Neural cell (in vitro differentiated cells): ENCODE data around the gene SP140L. TPM values are rescaled to one million over a fixed set of nuclear protein-coding genes. Genes with fewer than 3 reads are reported as not detected.

Experiments
- H2AFZ ChIP-seq: fragments of 200-600, 300-800 bp; sonication (generic), shearing (Covaris generic); 2 replicates; pipeline ENCODE4 v1.6.0; 2014; ENCODE audit warnings: low read depth, mild to moderate bottlenecking, antibody characterized with exemption, low read length, moderate library complexity
- H3F3A ChIP-seq: fragments of 200-600 bp; shearing (Covaris generic); 2 replicates; pipeline ENCODE4 v1.6.1; 2016; ENCODE audit warnings: mild to moderate bottlenecking, moderate library complexity, mixed read lengths, antibody characterized with exemption, low read length; ENCODE audit not compliant: insufficient read depth, poor library complexity, severe bottlenecking
- H3K27ac ChIP-seq: fragments of 200-600, 300-800 bp; sonication (generic), shearing (Covaris generic); 2 replicates; pipeline ENCODE4 v1.5.1; 2014; ENCODE audit warnings: mild to moderate bottlenecking, low read length, moderate library complexity
- H3K27me3 ChIP-seq: fragments of 300-800, 200-600 bp; sonication (generic), shearing (Covaris generic); 2 replicates; pipeline ENCODE4 v1.6.0; 2014; ENCODE audit warnings: mild to moderate bottlenecking, low read depth, low read length, moderate library complexity; ENCODE audit not compliant: insufficient read depth
- H3K36me3 ChIP-seq: fragments of 300-800, 200-600 bp; sonication (generic), shearing (Covaris generic); 2 replicates; pipeline ENCODE4 v1.5.1; 2014; ENCODE audit warnings: mild to moderate bottlenecking, antibody characterized with exemption, low read length, moderate library complexity; ENCODE audit not compliant: insufficient read depth
- H3K4me2 ChIP-seq: fragments of 300-800, 200-600 bp; sonication (generic), shearing (Covaris generic); 2 replicates; pipeline ENCODE4 v1.6.0; 2014; ENCODE audit warnings: mild to moderate bottlenecking, low read length
- H3K4me3 ChIP-seq: fragments of 300-800, 200-600 bp; sonication (generic), shearing (Covaris generic); 2 replicates; pipeline ENCODE4 v1.5.1; 2014; ENCODE audit warnings: mild to moderate bottlenecking, low read length, moderate library complexity
- H3K79me2 ChIP-seq: fragments of 200-600 bp; shearing (Covaris generic); replicated peaks from 2 replicates; pipeline ENCODE4 v1.6.0; 2014; ENCODE audit warnings: mild to moderate bottlenecking, low read length, moderate library complexity; ENCODE audit not compliant: insufficient read depth
- H3K9ac ChIP-seq: fragments of 300-800, 200-600 bp; sonication (generic), shearing (Covaris generic); 2 replicates; pipeline ENCODE4 v1.6.1; 2016; ENCODE audit warnings: mild to moderate bottlenecking, low read length, mixed read lengths
- H3K9me2 ChIP-seq: fragments of 200-600 bp; shearing (Covaris generic); 2 replicates; pipeline ENCODE4 v1.6.1; 2016; ENCODE audit warnings: mild to moderate bottlenecking, low read length, mixed read lengths; ENCODE audit not compliant: insufficient read depth
- H3K9me3 ChIP-seq: fragments of 200-600, 300-800 bp; sonication (generic), shearing (Covaris generic); 2 replicates; pipeline ENCODE4 v1.6.1; 2016; ENCODE audit warnings: mild to moderate bottlenecking, mixed run types, low read length, moderate library complexity, mixed read lengths
- H4K20me1 ChIP-seq: fragments of 200-600 bp; shearing (Covaris generic); 2 replicates; pipeline ENCODE4 v1.6.1; 2016; ENCODE audit warnings: mild to moderate bottlenecking, mixed run types; ENCODE audit not compliant: insufficient read depth
- CTCF ChIP-seq: fragments of 450-650 bp; IDR thresholded peaks from 2 replicates; pipeline ENCODE4 v1.5.1; 2014; ENCODE audit warnings: antibody characterized with exemption, mild to moderate bottlenecking, moderate library complexity; ENCODE audit not compliant: poor library complexity, severe bottlenecking
- EP300 ChIP-seq: fragments of 450-650 bp; conservative IDR thresholded peaks from 2 replicates; pipeline ENCODE4 v1.6.1; 2014; ENCODE audit warnings: antibody characterized with exemption, mild to moderate bottlenecking, moderate library complexity; ENCODE audit not compliant: poor library complexity, severe bottlenecking
- EZH2 ChIP-seq: fragments of 200-600, 300-800 bp; shearing (Covaris generic), sonication (generic); IDR thresholded peaks from 2 replicates; pipeline ENCODE4 v1.6.1; 2014; ENCODE audit warnings: antibody characterized with exemption, low read length, borderline replicate concordance, mild to moderate bottlenecking; ENCODE audit not compliant: insufficient read depth, poor library complexity, severe bottlenecking
- MXI1 ChIP-seq: fragments of 450-650 bp; conservative IDR thresholded peaks from 2 replicates; pipeline ENCODE4 v1.6.1; 2014; ENCODE audit warnings: antibody characterized with exemption, mild to moderate bottlenecking; ENCODE audit not compliant: poor library complexity, severe bottlenecking
- POLR2AphosphoS5 ChIP-seq: IDR thresholded peaks from 2 replicates; pipeline ENCODE4 v1.6.1; 2012
- RAD21 ChIP-seq: fragments of 450-650 bp; conservative IDR thresholded peaks from 2 replicates; pipeline ENCODE4 v1.6.1; 2014; ENCODE audit warnings: antibody characterized with exemption, mild to moderate bottlenecking, moderate library complexity
- REST ChIP-seq: IDR thresholded peaks from 2 replicates; pipeline ENCODE4 v1.6.1; 2012; ENCODE audit warnings: borderline replicate concordance
- SMC3 ChIP-seq: fragments of 450-650 bp; conservative IDR thresholded peaks from 2 replicates; pipeline ENCODE4 v1.6.1; 2014; ENCODE audit warnings: antibody characterized with exemption, mild to moderate bottlenecking, moderate library complexity; ENCODE audit not compliant: poor library complexity
- TAF1 ChIP-seq: IDR thresholded peaks from 2 replicates; pipeline ENCODE4 v1.6.1; 2012; ENCODE audit warnings: low read depth
- polyA plus RNA-seq: library from polyadenylated mRNA; depleted of rRNA; stranded (reverse); fragments of >200 nt; gene quantifications from 2 replicates; pipeline ENCODE4 v1.2.3, GENCODE V29; 2014

SP140L gene
- polyA plus RNA-seq, 1 donor from 2014 or later = not detected

GRCh38 chr2:230414302-230414701, 87.3 kb downstream of the SP140L start:
- H3K9ac ChIP-seq = no peak overlapping the region
- H3K4me2 ChIP-seq = no peak overlapping the region
- TF ChIP-seq CTCF (no peak), REST (no peak), SMC3 (no peak), TAF1 (no peak), MXI1 (no peak), POLR2AphosphoS5 (no peak), EP300 (no peak), EZH2 (no peak), RAD21 (no peak)
- H3K4me3 ChIP-seq = no peak overlapping the region
- peaks cover 19% of the 10 kb centered on the region for H3K27me3 ChIP-seq
- H3K9me2 ChIP-seq = no peaks in the 10 kb centered on the region
- H2AFZ ChIP-seq = no peak overlapping the region
- no peaks in the 10 kb centered on the region for H3K79me2 ChIP-seq
- no peaks in the 10 kb centered on the region for H3F3A ChIP-seq
- no peaks in the 10 kb centered on the region for H3K36me3 ChIP-seq
- no peak overlapping the region for H3K27ac ChIP-seq
- no peaks in the 10 kb centered on the region for H4K20me1 ChIP-seq
- H3K9me3 ChIP-seq = no peaks in the 10 kb centered on the region

GRCh38 chr2:230416061-230416721, 89.2 kb downstream of the SP140L start, which contains the start of gene SP100:
SP100 (plus strand) TSS chr2:230416201; CDS start chr2:230416297, 96 bp downstream.
- Histone ChIP-seq H3K27me3 (peaks cover 13% of the 10 kb centered on the region), H3K79me2 (no peaks in the 10 kb centered on the region), H3K27ac (no peak within 1 kb of the TSS), H3K9me2 (no peaks in the 10 kb centered on the region), H3K9me3 (no peaks in the 10 kb centered on the region), H3K9ac (no peak within 1 kb of the TSS), H2AFZ (no peak within 1 kb of the TSS), H3K4me3 (no peak within 1 kb of the TSS), H3K4me2 (no peak within 1 kb of the TSS), H4K20me1 (no peaks in the 10 kb centered on the region), H3K36me3 (no peaks in the 10 kb centered on the region), H3F3A (no peaks in the 10 kb centered on the region)
- TF ChIP-seq RAD21 (no peak), POLR2AphosphoS5 (no peak), CTCF (no peak), TAF1 (no peak), SMC3 (no peak), EP300 (no peak), EZH2 (no peak), REST (no peak), MXI1 (no peak)
